ENCODE data around the gene RAD51AP2.

Gene RAD51AP2

DNA sequence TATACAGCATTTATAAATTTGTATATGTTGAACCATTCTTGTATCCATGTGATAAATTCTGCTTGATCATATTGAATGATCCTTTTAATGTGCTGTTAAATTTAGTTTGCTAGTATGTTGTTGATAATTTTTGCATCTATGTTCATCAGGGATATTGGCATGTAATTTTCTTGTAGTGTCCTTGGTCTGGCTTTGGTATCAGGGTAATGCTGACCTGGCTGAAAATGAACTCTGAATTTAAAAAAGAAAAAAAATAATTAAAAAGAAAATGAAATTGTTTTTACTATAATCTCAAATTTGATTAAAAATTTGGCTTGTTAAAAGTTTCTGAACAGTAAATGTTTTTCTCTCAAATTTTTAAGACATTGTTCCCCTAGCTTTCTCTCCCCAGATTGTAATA, 46.3 kb downstream of the RAD51AP2 start:
- no peak overlapping the region for H3K27ac ChIP-seq
- no peak overlapping the region for H3K4me2 ChIP-seq
- H3K9ac ChIP-seq = no peak overlapping the region
- no peaks in the 10 kb centered on the region for H3K27me3 ChIP-seq
- peaks cover 16% of the 10 kb centered on the region for H3K9me3 ChIP-seq
- no peak for TF ChIP-seq Cebpa-rat (IDR thresholded peaks at IDR 0.05)
- no peak overlapping the region for H3K4me3 ChIP-seq
- no peaks in the 10 kb centered on the region for H4K20me1 ChIP-seq
- H3K36me3 ChIP-seq = no peaks in the 10 kb centered on the region
- no peaks in the 10 kb centered on the region for H3K4me1 ChIP-seq

DNA sequence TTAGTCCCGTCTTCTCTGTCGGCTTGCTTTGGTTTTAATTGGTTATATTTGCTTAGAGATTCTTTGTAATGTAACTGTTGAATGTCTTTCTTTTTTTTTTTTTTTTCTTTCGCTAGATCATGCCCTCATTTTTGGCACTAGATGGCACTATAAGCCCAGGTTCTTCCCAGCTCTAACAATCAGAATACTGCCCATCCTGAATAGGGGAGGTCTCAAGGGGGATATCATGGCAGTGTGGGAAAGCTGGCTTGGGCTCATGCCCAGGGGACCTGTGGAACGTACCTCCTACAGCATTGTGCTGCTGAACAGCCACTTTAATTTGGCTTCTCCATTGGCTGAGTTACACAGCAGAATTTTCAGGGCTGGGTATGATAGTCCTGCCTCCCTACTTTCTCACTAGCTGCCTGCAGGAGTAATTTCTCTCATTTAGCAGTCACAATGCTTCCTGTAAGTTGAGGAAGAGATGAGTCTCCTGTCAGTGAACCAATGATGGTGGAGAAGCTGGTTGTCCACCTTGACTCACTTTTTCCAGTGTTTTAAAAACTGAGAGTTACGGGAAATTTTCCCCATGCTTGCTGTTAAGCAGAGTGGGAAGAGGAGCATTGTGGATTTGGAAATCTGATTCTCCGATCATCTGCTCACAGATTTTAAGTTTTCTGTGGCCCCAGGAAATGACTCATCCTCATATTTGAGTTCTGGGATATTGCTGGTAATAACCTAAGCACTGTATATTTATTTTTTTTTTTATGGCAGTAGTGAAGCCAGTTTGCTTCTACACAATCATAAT, 47.2 kb downstream of the RAD51AP2 start:
- no peak overlapping the region for H3K4me2 ChIP-seq

DNA sequence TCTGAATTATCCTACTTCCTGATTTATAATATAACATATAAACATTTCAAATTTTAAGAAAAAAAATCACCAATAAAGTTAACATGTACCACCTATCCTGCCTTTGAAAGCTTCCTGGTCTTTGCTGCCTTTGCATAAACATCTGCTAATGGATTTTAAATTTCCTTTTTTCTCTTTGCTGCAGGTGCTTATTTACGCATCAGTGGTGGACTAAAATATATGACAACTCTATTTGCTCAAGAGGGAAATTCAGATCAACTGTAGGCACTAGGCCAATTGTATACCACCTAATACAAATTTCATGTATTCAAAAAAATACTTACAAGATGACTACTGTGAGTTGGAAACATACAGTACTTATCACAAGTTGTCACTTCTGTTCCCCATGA, 57.2 kb downstream of the RAD51AP2 start:
- H4K20me1 ChIP-seq = no peaks in the 10 kb centered on the region
- no peaks in the 10 kb centered on the region for H3K27me3 ChIP-seq
- no peaks in the 10 kb centered on the region for H3K9me3 ChIP-seq
- peaks cover 6% of the 10 kb centered on the region; the same call in 1 of the 2 replicates for H3K4me1 ChIP-seq
- H3K4me3 ChIP-seq = no peak overlapping the region
- no peak for TF ChIP-seq Cebpa-rat (IDR thresholded peaks at IDR 0.05)
- H3K27ac ChIP-seq = no peak overlapping the region
- no peaks in the 10 kb centered on the region for H3K36me3 ChIP-seq
- no peak overlapping the region for H3K9ac ChIP-seq
- peak overlapping the region; percentile 18; the same call in 1 of the 2 replicates for H3K4me2 ChIP-seq

More for the DNA sequence above, 47.2 kb downstream of the RAD51AP2 start:
- H3K27me3 ChIP-seq = no peaks in the 10 kb centered on the region
- no peaks in the 10 kb centered on the region for H3K36me3 ChIP-seq
- no peak overlapping the region for H3K4me3 ChIP-seq
- H3K9ac ChIP-seq = no peak overlapping the region
- H4K20me1 ChIP-seq = no peaks in the 10 kb centered on the region
- H3K9me3 ChIP-seq = peaks cover 16% of the 10 kb centered on the region
- no peak overlapping the region for H3K27ac ChIP-seq
- H3K4me1 ChIP-seq = no peaks in the 10 kb centered on the region
- TF ChIP-seq Cebpa-rat (IDR thresholded peaks at IDR 0.05) = no peak

All from BLaER1 (cell line).